CD4-positive, alpha-beta T cell (primary cell): Measurements from ENCODE around the gene TBX4. TPM values are rescaled to one million over a fixed set of nuclear protein-coding genes. Genes with fewer than 3 reads are reported as not detected.
"Not testable (repeated sequence)": the region's sequence is repeated elsewhere in the genome, so short reads cannot be mapped to it uniquely, and the experiment has no call there.

Source experiments
- ATAC-seq: fragments of 200-7000 bp; cut with Tn5 transposase; one replicate; pipeline ENCODE4 v1.10.0; 2022; ENCODE audit warnings: mild to moderate bottlenecking; ENCODE audit not compliant: poor library complexity
- CTCF ChIA-PET: fragments of 350-600 bp; sonication (Branson Sonifier 250); formaldehyde crosslinking; loops from one replicate; lab custom pipeline; 2021; ENCODE audit warnings: antibody characterized with exemption, inconsistent platforms; lab: Charles Lee
- POLR2A ChIA-PET: fragments of 350-600 bp; sonication (Branson Sonifier 250); formaldehyde crosslinking; loops from one replicate; lab custom pipeline; 2021; ENCODE audit warnings: antibody characterized with exemption, inconsistent platforms; lab: Charles Lee
- DNase-seq, 14 experiments: peaks; one replicate each; pipeline ENCODE4 v3.0.0-alpha.2; 2013 to 2020; ENCODE audit warnings: mixed read lengths in 2 of 14
- H3K27ac ChIP-seq, 2 donors: one replicate each; pipeline versions ENCODE4 v1.5.1 to v1.7.0; 2013; ENCODE audit warnings: low read length in 2 of 2, low read depth in 1 of 2, mild to moderate bottlenecking in 1 of 2
- H3K27me3 ChIP-seq, 2 experiments: 1 replicate in 1 of 2; 2 replicates in 1 of 2; pipeline versions ENCODE4 v1.6.1 to v1.7.0; 2013; ENCODE audit warnings: low read length in 2 of 2, control low read depth in 1 of 2, mild to moderate bottlenecking in 1 of 2, moderate library complexity in 1 of 2; ENCODE audit not compliant: insufficient read depth in 2 of 2, control insufficient read depth in 1 of 2
- H3K36me3 ChIP-seq: one replicate; pipeline ENCODE4 v1.6.1; 2013; ENCODE audit warnings: low read length, control low read depth; ENCODE audit not compliant: insufficient read depth
- H3K4me1 ChIP-seq: one replicate; pipeline ENCODE4 v1.6.1; 2013; ENCODE audit warnings: low read length, control low read depth; ENCODE audit not compliant: insufficient read depth
- H3K4me3 ChIP-seq: one replicate; pipeline ENCODE4 v1.5.1; 2013; ENCODE audit warnings: mild to moderate bottlenecking, low read length, moderate library complexity
- H3K9me3 ChIP-seq, 2 experiments: 1 replicate in 1 of 2; 2 replicates in 1 of 2; pipeline versions ENCODE4 v1.6.1 to v1.7.0; 2013; ENCODE audit warnings: low read length in 2 of 2, mild to moderate bottlenecking in 2 of 2, control low read depth in 1 of 2, moderate library complexity in 1 of 2; ENCODE audit not compliant: control insufficient read depth in 1 of 2, insufficient read depth in 1 of 2
- H3K27ac Mint-ChIP-seq: one replicate; pipeline ENCODE4 v1.8.0; 2020; ENCODE audit warnings: mixed read lengths
- H3K27me3 Mint-ChIP-seq: one replicate; pipeline ENCODE4 v1.8.0; 2021; ENCODE audit warnings: mixed read lengths
- H3K36me3 Mint-ChIP-seq: one replicate; pipeline ENCODE4 v1.8.0; 2021; ENCODE audit warnings: low read depth, mixed read lengths
- H3K4me1 Mint-ChIP-seq: one replicate; pipeline ENCODE4 v1.8.0; 2021; ENCODE audit warnings: low read depth, mixed read lengths
- H3K4me3 Mint-ChIP-seq: one replicate; pipeline ENCODE4 v1.8.0; 2020; ENCODE audit warnings: mild to moderate bottlenecking, mixed read lengths
- H3K9me3 Mint-ChIP-seq: one replicate; pipeline ENCODE4 v1.8.0; 2020; ENCODE audit warnings: mixed read lengths
- intact Hi-C, 2 experiments: fragments of 100-400 bp; cut with DNase I in 1 of 2; cut with micrococcal nuclease in 1 of 2; formaldehyde crosslinking; loops; one replicate each; pipeline versions ENCODE4 v1.15.1 to v1.9.0; 2023 to 2025; cut with DNase I, micrococcal nuclease
- total RNA-seq, 174 experiments: library from RNA in 2 of 174; stranded (reverse) in 2 of 174; gene quantifications; one replicate each; pipeline ENCODE4 v1.2.3 and lab custom pipeline; 2021 to 2026
- TF ChIP-seq, protein P1 (sequence below): fragments of 200-600 bp; IDR thresholded peaks from one replicate; pipeline ENCODE4 v1.8.0; 2022; ENCODE audit warnings: antibody characterized with exemption, mild to moderate bottlenecking

Gene TBX4
- total RNA-seq, 2 experiments from 2014 or later, result not detected

DNA sequence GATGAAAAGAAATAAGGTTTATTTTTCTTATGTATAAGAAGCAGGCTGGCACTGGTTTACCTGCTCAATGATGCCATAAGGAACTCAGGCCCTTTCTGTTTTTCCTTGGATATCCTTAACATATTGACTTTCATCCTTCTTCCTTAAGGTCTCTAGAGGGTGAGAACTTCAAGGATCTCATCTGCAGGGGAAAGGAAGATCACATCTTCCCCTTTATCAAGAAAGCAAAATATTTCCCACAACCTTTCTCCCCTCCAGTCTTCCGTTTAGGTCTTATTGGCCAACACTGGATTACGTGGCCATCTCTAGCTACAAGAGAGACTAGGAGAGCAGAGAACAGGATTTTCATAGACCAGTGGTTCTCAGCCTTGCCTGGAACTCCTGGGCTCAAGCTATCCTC, 4.2 kb upstream of the TBX4 start:
- peaks cover 0 to 18% of the 10 kb centered on the region in 2 experiments for H3K9me3 ChIP-seq
- H3K4me3 ChIP-seq, result no peak overlapping the region
- H3K36me3 ChIP-seq, result no peaks in the 10 kb centered on the region
- no peaks in the 10 kb centered on the region for H3K9me3 Mint-ChIP-seq
- H3K27ac Mint-ChIP-seq, result no peak overlapping the region
- peaks cover 16% of the 10 kb centered on the region for H3K4me1 ChIP-seq
- ChIA-PET POLR2A (interaction anchor here (0.6 kb wide), 1 partner anchor 862 kb away, joined by 3 read pairs; no protein-coding TSS in a partner anchor), CTCF (no interaction called here)
- TF ChIP-seq, protein P1, sequence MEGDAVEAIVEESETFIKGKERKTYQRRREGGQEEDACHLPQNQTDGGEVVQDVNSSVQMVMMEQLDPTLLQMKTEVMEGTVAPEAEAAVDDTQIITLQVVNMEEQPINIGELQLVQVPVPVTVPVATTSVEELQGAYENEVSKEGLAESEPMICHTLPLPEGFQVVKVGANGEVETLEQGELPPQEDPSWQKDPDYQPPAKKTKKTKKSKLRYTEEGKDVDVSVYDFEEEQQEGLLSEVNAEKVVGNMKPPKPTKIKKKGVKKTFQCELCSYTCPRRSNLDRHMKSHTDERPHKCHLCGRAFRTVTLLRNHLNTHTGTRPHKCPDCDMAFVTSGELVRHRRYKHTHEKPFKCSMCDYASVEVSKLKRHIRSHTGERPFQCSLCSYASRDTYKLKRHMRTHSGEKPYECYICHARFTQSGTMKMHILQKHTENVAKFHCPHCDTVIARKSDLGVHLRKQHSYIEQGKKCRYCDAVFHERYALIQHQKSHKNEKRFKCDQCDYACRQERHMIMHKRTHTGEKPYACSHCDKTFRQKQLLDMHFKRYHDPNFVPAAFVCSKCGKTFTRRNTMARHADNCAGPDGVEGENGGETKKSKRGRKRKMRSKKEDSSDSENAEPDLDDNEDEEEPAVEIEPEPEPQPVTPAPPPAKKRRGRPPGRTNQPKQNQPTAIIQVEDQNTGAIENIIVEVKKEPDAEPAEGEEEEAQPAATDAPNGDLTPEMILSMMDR, result no peak
- peaks cover 76% of the 10 kb centered on the region for H3K27me3 Mint-ChIP-seq
- H3K36me3 Mint-ChIP-seq, result no peaks in the 10 kb centered on the region
- peaks cover 42 to 77% of the 10 kb centered on the region in 2 experiments for H3K27me3 ChIP-seq
- no peak for DNase-seq
- H3K4me3 Mint-ChIP-seq, result no peak overlapping the region
- intact Hi-C loops, result no loop called here
- no peak overlapping the region for H3K27ac ChIP-seq
- peaks cover 12% of the 10 kb centered on the region for H3K4me1 Mint-ChIP-seq
- ATAC-seq, result no peak

DNA sequence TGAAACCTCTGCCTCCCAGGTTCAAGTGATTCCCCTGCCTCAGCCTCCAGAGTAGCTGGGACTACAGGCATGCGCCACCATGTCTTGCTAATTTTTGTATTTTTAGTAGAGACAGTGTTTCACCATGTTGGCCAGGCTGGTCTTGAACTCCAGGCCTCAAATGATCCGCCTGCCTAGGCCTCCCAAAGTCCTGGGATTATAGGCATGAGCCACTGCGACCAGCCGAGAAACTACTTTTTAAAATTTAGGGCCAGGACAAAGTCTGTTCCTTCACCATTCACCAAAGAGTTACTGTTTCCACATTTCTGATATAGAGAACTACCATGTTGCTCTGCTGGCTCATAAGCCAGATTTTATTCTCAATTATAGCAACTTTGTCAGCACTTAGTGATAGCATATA, 3.1 kb upstream of the TBX4 start:
- H3K27ac Mint-ChIP-seq, DNase-seq, intact Hi-C loops, POLR2A ChIA-PET, H3K4me3 Mint-ChIP-seq, ATAC-seq, H3K36me3 ChIP-seq, H3K4me3 ChIP-seq, H3K9me3 Mint-ChIP-seq, H3K27ac ChIP-seq, H3K36me3 Mint-ChIP-seq, CTCF ChIA-PET: not testable (repeated sequence)
- Histone ChIP-seq H3K4me1 (peaks cover 16% of the 10 kb centered on the region), H3K9me3 (peaks cover 0 to 18% of the 10 kb centered on the region in 2 experiments), H3K27me3 (peaks cover 44 to 83% of the 10 kb centered on the region in 2 experiments)
- Mint-ChIP-seq H3K4me1 (peaks cover 20% of the 10 kb centered on the region), H3K27me3 (peaks cover 83% of the 10 kb centered on the region)

DNA sequence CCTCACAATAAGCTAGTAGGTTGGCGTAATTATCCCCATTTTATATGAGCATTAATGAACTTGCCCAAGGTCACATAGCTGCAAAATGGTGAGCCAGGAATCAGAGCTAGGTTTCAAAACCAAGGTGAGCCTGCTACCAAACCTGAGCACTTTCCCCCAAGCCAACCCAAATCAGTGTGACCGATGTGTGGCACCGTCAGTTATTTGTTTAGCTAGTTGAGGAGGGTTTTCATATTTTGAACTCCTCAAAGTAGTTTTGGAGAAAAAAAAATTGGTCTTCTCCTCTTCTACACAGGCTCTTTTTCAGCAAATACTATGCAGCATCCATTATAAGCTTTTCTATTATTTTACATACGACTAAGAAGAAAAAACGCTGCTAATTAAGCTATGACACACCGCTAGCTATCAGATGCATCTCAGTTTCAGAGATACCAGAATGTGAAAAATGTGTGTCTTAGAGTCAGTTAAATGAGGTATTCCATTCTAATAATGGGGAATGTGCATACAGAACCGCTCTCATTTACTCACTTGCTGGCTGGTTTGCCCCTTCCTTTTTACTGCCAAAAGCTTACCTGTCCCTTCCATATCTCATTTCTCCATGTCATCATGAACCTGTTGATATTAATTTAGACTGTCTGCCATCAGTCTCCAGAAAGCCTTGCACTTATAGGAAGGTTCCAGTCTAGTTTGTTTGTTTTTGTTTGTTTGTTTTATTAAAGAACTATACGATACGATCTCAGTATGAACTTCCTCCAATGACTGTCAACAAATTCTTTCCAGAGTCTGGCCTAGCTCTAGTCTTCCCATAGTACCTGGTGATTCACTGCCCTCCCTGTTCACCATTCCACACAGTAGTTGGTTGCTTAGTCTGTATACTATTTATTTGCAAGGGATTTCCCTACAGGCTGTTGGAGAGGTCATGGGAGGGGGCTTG, 2.2 kb upstream of the TBX4 start:
- H3K36me3 Mint-ChIP-seq, result no peaks in the 10 kb centered on the region
- TF ChIP-seq, protein P1, result no peak
- H3K4me1 Mint-ChIP-seq, result peaks cover 24% of the 10 kb centered on the region
- peaks cover 45 to 86% of the 10 kb centered on the region in 2 experiments for H3K27me3 ChIP-seq
- intact Hi-C loops, result loop anchor here in 1 of 2 experiments (10.0 kb wide), 1 partner anchor 75 kb away; no protein-coding TSS in a partner anchor
- no peak for DNase-seq
- no peaks in the 10 kb centered on the region for H3K36me3 ChIP-seq
- ChIA-PET POLR2A (no interaction called here), CTCF (no interaction called here)
- H3K4me3 Mint-ChIP-seq, result no peak overlapping the region
- H3K27ac ChIP-seq, result no peak overlapping the region
- H3K4me3 ChIP-seq, result no peak overlapping the region
- peaks cover 82% of the 10 kb centered on the region for H3K27me3 Mint-ChIP-seq
- H3K9me3 Mint-ChIP-seq, result no peaks in the 10 kb centered on the region
- ATAC-seq, result no peak
- H3K4me1 ChIP-seq, result peaks cover 22% of the 10 kb centered on the region
- no peak overlapping the region for H3K27ac Mint-ChIP-seq
- peaks cover 0 to 23% of the 10 kb centered on the region in 2 experiments for H3K9me3 ChIP-seq
